Testis (tissue), 3 donors: ENCODE measurements around the gene SNX18. TPM values are rescaled to one million over a fixed set of nuclear protein-coding genes. Genes with fewer than 3 reads are reported as not detected.

Experiments
- DNase-seq: peaks from one replicate; pipeline ENCODE4 v3.0.0-alpha.2; 2019
- H3K27ac ChIP-seq, 2 donors: fragments of 200-600 bp; sonication (generic); one replicate each; pipeline ENCODE4 v1.5.1; 2019
- H3K27me3 ChIP-seq: fragments of 200-600 bp; sonication (generic); one replicate; pipeline ENCODE4 v1.5.1; 2019
- H3K36me3 ChIP-seq: fragments of 200-600 bp; sonication (generic); one replicate; pipeline ENCODE4 v1.5.1; 2017; ENCODE audit warnings: low read depth; ENCODE audit errors: missing control alignments
- H3K4me1 ChIP-seq: fragments of 200-600 bp; sonication (generic); one replicate; pipeline ENCODE4 v1.5.1; 2019
- H3K4me3 ChIP-seq, 2 donors: fragments of 200-600 bp; sonication (generic); one replicate each; pipeline ENCODE4 v1.5.1; 2017 to 2019
- H3K9me3 ChIP-seq: fragments of 200-600 bp; sonication (generic); one replicate; pipeline ENCODE4 v1.5.1; 2017
- CTCF ChIP-seq, 3 experiments: fragments of 450-650 bp in 2 of 3; fragments of 200-600 bp in 1 of 3; sonication (generic) in 1 of 3; IDR thresholded peaks; one replicate each; pipeline ENCODE4 v1.5.1; 2016 to 2019; ENCODE audit warnings: antibody characterized with exemption in 3 of 3, mild to moderate bottlenecking in 2 of 3, moderate library complexity in 1 of 3
- POLR2A ChIP-seq: fragments of 450-650 bp; IDR thresholded peaks from one replicate; pipeline ENCODE4 v1.6.1; 2017; ENCODE audit warnings: antibody characterized with exemption, mild to moderate bottlenecking, moderate library complexity
- WGBS, 2 donors: methylation state at CpG; one replicate each; pipeline ENCODE4 v1.1.5; 2018; 5-methylcytosine and 5-hydroxymethylcytosine counted together
- intact Hi-C: fragments of 100-400 bp; cut with DNase I; formaldehyde crosslinking; loops from one replicate; pipeline ENCODE4 v1.15.1; 2023; ENCODE audit warnings: low total_unique reads
- polyA plus RNA-seq: library from polyadenylated mRNA; stranded (reverse); fragments of 350-450 nt; fragmentation: Illumina TruSeq; extraction: RNeasy Lipid Tissue Mini Kit (QIAGEN cat#74804); gene quantifications from one replicate; pipeline ENCODE4 v1.2.3, GENCODE V29; 2014; ENCODE audit warnings: low read depth, low replicate concordance; ENCODE audit not compliant: insufficient read depth
- total RNA-seq, 2 donors: library from RNA; depleted of rRNA; stranded (reverse); fragments of >200 nt; gene quantifications; one replicate each; pipeline ENCODE4 v1.2.3, GENCODE V29; 2016

The SNX18 gene
- total and polyA plus RNA-seq, 3 donors from 2014 or later: 17.5 to 99.7 (median 71.9) TPM

GRCh38 chr5:54537725-54538124, 20.2 kb downstream of the SNX18 start:
- Histone ChIP-seq H3K9me3 (no peaks in the 10 kb centered on the region), H3K4me1 (peaks cover 28% of the 10 kb centered on the region), H3K27me3 (no peaks in the 10 kb centered on the region), H3K36me3 (no peaks in the 10 kb centered on the region), H3K4me3 (no peak overlapping the region), H3K27ac (peak overlapping the region; percentile 55 to 56)
- no peak for DNase-seq
- TF ChIP-seq CTCF (IDR thresholded peaks at IDR 0.05): no peak
- no peak for TF ChIP-seq POLR2A
- intact Hi-C loops: no loop called here
- WGBS, 2 donors: 37 to 38% methylated on average over 2 of the region's 2 CpGs

GRCh38 chr5:54538156-54538555, 20.6 kb downstream of the SNX18 start:
- DNase-seq: peak; percentile 54
- no peaks in the 10 kb centered on the region for H3K9me3 ChIP-seq
- peaks cover 25% of the 10 kb centered on the region for H3K4me1 ChIP-seq
- H3K27ac ChIP-seq: peak overlapping the region; percentile 55 to 56
- TF ChIP-seq CTCF (IDR thresholded peaks at IDR 0.05): no peak
- no peaks in the 10 kb centered on the region for H3K36me3 ChIP-seq
- H3K4me3 ChIP-seq: no peak overlapping the region
- WGBS, 2 donors: 50 to 64% methylated on average over 3 of the region's 3 CpGs
- intact Hi-C loops: no loop called here
- H3K27me3 ChIP-seq: no peaks in the 10 kb centered on the region

- Histone ChIP-seq H3K36me3 (no peaks in the 10 kb centered on the region), H3K27ac (peak overlapping the region in 1 of 2 donors; percentile 55), H3K9me3 (no peaks in the 10 kb centered on the region), H3K27me3 (no peaks in the 10 kb centered on the region), H3K4me3 (no peak overlapping the region), H3K4me1 (peaks cover 18% of the 10 kb centered on the region)
- DNase-seq: no peak
- intact Hi-C loops: no loop called here
- TF ChIP-seq POLR2A (no peak), CTCF (IDR thresholded peaks at IDR 0.05) (no peak)
- 92 to 96% methylated on average over 4 of the region's 4 CpGs for WGBS, 2 donors
These were observed 21.4 kb downstream of the SNX18 start for GRCh38 chr5:54539001-54539400.

- 91 to 97% methylated on average over 3 of the region's 3 CpGs for WGBS, 2 donors
- no peak for DNase-seq
- no peaks in the 10 kb centered on the region for H3K27me3 ChIP-seq
- H3K4me1 ChIP-seq: peaks cover 11% of the 10 kb centered on the region
- intact Hi-C loops: no loop called here
- no peaks in the 10 kb centered on the region for H3K9me3 ChIP-seq
- no peaks in the 10 kb centered on the region for H3K36me3 ChIP-seq
- no peak overlapping the region for H3K4me3 ChIP-seq
- TF ChIP-seq CTCF (IDR thresholded peaks at IDR 0.05) (no peak), POLR2A (no peak)
- no peak overlapping the region for H3K27ac ChIP-seq
These were observed 22.7 kb downstream of the SNX18 start for GRCh38 chr5:54540286-54540685.
